ENCODE data around the gene CPXM2.

CPXM2 gene

GRCh38 chr10:123903621-123904020 is 12.0 kb upstream of the CPXM2 start:
- DNase-seq: no peak

- DNase-seq: no peak
Observed at GRCh38 chr10:123901621-123902020, 10.0 kb upstream of the CPXM2 start.

DNA sequence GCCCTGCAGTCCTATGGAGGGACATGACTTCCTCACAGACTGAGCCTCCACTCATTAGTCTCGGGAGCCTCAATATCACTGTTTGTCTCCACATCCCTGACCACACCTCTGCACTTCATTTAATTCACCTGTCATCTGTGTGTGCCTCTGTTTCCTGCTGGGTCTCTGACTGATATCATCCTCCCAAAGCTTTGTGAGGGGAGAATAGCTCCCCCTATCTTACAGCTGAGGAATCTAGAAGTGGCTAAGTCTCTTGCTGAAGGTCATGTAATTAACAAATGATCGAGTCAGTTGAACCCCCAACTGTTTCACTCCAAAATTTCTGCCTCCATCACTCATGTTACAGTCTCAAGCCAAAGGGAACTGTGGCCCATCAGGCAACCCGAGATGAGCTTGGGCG is 5.5 kb upstream of the CPXM2 start:
- no peak for DNase-seq

DNA sequence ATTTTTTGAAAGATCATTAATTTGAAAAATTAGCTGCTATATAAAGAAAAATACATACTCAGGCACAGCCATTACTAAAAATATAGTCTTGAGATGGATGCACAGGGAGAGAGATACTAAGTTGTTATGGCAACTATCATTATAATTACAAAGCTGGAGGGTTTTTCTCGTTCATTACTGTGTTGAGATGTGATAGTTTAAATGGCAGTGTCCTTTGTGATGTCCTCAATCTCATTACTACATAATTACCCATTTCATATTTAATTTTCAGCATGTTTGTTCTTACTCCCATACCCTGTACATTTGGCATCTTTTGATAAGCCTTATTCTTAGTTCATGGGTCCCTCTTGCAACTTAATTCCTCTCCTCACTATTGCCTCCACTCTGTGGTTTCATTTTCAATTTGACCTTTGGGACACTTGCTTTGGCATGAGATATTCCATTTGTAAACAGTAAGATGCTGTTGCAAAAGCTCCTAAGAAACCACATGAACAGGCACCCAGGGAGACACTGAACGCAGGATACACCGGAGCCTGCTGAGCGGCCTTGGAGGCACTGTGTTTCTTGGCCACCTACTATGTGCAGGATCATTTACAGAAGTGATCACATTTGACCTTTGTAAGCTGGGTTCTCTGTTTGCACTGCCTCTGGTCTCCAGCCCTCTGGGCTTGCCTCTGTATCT is 4.8 kb upstream of the CPXM2 start:
- DNase-seq: no peak

DNA sequence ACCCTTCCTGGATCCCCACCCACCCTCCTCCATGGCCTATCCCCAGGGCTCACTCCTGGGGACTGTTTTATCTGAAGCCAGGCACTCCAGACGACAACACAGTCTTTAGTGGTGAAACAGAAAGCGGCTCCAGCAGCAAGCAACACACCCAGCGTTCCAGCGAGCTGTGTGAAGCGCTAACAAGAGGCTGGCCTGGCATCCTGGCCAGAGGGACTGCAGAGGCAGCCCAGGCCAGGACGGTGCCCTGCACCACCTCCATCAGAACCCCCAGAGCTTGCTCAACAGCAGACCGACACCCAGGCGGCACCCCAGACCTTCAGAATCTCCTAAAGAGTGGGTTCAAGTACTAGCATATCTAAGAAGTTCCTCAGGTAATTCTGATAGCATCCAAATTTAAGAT is 2.0 kb upstream of the CPXM2 start:
- DNase-seq: no peak

DNA sequence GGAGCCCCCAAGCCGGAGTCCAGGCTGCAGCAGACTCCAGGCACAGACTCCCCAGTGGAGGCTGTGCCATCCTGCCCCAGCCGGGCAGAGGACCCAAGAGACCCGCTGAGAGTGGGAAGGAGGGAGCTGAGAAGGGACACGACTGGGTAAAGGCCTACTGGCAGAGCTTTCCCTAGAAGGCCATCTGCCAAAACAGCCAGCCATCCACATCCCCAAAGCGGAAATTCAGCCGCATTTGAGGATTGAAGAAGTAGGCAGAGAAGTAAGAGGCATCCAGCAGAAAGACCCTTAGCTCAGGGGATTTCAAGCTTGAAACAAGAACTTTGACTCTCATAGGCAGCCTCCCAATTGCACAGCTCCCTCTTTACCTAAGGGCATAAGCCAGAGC is 857 bp downstream of the CPXM2 start:
- no peak for DNase-seq

DNA sequence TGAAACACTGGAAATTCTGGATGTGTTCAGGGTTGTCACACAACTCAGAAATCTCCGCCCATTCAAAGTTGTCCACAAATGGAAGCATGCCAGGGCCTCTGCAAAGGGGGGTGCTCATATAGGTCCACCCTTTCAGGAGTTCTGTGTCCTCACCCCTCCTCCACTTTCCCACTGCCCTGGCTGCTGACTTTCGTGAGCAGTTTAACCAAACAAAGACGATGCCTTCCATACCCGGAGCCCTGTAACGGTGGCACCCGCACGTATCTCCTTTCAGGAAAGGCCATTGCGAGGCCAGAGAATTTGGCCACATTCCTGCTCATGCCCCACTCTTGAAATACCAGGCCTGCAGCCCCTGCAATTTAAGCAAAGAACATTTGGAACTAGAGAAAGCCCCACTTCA is 1.4 kb downstream of the CPXM2 start:
- DNase-seq: no peak

DNA sequence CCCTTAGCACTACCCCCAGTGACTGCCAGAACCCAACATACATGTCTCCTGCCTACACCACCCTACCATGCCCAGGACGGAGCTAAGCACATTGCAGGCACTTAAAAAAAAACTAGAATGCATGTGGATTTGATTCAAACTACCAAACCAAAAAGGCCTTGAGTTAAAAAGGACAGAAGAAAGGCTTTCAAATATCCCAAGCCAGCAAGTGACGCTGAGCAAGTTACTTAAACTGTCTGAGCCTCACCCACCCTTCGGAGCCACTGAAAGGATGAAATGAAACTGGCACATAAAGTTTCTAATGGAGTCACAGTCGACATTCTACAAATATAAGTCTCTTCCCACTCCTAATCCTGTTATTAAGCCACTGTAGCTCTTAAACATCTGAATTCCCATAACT is 1.8 kb downstream of the CPXM2 start:
- DNase-seq: no peak

DNA sequence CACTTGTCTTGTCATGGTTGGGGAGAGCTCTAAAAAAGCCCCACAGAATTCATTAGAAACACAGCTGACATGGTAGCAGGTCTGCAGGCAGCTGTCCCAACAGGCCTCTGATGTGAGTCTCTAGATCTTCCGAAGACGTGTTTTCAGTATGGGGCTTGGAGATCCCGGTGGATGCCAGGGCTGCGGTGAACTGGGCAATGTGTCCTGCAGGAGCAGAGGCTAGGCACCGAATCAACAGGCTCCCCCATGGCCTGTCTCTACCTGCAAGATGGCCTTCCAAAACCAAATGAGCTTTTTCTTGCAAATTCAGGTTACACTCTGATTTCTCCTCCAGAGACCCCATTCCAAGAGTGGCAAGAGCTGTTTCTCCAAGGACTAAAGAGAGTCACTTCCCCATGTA is 2.9 kb downstream of the CPXM2 start:
- DNase-seq: no peak

GRCh38 chr10:123888256-123888655 is 3.4 kb downstream of the CPXM2 start:
- no peak for DNase-seq

GRCh38 chr10:123886292-123886691 is 5.3 kb downstream of the CPXM2 start:
- DNase-seq: no peak

DNA sequence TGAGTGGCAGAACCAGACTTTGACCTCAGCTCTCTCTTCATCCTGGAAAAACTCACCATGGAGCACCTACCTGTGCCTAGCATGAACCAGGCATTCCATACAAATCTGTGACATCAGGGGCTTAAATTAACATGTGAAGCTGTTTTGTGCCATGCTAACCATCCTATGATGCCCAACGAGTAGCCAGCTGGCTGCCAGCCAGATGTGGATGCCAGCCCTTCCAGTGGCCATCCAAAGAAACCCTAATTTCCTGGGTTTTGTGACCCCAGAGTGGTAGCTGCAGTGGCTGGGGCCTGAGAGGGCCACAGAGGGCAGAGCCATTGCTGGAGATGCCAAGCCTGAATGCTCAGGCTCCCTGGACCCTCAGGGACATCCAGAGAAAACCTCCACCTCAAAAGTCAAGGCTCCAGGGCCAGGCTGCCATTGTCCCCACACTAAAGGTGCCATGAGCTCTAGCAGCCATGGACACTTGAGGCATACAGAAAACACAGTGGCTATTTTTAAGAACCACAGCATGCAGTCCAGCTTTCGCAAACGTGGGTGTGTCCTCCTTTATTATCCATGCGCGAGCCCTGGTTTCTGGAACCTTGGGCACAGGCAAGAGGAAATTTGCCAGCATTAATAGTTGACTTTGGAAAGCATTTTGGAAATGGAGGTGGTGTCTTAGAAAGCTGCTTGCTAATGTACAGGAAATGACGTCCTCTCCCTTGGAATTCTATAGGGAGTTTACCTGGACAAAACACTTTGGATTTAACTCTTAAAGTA is 6.0 kb downstream of the CPXM2 start:
- no peak for DNase-seq

DNA sequence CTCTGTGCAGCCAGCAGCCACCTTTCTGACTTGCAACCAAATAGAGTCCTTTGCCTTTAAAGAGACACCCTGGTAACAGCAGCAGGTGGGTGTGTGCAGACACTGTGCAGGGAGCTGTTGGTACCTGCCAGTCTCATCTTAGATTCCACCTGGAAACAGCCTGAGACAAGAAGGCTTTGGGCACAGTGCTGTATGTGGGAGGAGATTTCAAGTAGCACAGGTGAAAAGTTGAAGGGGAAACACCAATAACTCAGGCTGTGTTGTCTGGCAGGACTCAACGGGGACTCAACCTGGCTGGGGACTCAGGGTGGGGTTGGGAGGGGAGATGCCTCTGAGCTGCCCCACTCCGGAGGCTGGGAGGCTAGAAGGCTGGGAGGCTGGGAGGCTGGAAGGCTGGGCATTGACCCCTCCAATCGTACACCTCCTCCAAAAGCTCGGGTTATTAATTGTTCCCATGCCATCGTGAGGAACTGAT is 6.7 kb downstream of the CPXM2 start:
- DNase-seq: no peak

- no peak for DNase-seq
Observed at GRCh38 chr10:123884351-123884906, 7.2 kb downstream of the CPXM2 start.

DNA sequence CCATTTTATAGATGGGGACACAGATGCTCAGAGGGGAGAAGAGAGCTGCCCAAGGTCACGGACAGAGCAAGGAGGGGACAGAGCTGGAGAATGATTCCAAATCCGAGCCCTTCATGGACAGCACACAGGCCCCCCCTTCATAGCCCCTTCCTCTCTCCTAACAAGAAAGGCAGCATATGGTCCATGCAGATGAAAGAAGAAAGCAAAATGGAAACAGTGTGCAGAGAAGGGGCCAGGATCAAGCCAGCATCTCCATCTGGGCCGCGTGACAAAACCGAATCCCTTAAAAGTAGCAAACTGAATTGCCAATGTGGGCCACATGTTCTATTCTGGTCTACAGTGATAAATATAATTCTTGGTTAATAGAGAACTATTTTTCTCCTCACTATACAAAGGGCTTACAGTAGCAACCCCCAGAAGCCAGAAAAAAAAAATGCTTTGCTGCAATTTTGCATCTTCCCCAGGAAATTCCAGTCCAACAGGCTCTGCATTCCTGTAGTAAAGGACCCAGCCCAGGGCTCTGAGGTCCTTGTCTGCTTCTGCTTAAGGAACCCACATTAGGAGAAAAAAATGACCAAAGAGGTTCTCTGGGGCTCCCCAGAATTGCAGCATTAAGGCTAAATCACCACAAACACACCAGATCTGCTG is 7.8 kb downstream of the CPXM2 start:
- no peak for DNase-seq

DNA sequence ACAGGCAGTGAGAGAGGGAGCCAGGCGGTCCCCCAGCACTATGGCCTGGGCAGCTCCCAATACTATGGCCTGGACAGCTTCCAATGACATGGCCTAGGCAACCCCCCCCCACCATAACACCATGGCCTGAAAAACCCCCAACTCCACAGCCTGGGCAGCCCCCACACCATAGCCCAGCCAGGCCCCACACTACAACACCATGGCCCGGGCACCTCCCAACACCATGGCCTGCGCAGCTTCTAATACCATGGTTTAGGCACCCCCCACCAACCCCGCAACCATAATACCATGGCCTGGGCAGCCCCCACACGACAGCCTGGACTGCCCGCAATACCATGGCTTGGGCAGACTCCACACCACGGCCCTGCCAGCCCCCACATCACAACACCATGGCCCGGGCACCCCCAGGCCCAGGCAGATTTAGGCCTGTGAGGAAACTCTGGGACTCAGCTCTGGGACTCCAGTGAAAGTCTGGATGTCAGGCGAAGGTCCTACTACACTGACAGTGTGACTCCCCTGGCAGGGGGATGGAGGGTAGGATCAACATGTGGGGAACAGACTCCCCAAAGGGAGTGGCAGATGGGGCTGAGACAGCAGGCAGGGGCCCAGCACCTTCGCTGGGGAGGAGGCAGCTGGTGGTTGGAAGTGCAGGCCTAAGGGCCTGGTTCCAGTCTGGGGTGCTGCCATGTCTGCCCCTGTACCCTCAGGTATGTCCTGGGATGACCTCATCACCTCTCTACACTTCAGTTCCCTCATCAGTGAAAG is 8.7 kb downstream of the CPXM2 start:
- no peak for DNase-seq

DNA sequence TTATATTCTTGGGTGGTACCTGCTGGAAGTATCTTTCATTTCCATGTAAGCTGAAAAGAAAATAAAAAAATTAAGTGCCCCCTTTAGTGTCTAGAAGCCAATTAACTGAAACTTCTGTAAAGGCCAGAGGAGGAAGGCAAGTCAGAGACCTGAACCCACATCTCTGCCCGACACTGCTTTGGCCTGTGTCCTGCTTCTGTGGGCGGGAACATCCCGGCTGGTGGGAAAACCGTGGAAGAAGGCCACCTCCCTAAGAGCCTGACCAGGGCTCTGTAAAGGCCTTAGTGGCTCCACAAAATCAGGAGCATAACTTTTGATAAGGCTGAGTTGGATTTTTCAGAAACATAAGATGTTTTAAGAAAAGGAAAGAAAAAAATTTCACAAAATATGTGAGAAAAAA is 9.4 kb downstream of the CPXM2 start:
- DNase-seq: no peak

GRCh38 chr10:123879606-123880257 is 11.9 kb downstream of the CPXM2 start:
- no peak for DNase-seq

DNA sequence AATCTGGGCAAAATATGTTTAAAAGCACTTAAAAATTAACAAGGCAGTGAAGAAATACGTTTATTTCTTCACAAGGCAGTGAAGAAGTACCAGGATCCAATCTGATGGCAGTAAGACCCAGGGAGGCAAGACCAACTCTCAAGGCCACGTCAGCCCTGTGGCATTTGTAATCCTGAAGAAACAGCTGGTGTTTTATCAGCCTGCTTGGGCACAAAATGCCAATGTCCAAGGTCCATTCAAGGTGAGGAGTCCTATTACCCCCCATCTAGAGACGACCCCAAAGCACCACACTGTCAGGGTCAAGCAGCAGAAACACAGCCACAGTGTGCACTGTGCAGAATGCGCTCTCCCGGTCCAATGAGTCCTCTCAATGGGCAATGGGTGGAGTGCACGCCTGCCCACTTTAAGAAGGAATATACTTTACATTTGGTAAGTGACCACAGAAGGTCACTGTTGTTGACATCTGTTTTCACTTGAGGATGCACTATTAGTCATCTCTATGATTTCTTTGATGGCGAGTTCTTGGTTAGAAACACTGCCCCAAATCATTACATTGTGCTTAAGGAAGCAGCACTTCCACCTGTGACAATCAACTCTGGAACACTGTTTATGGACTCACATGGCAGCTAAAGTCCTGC is 12.8 kb downstream of the CPXM2 start:
- no peak for DNase-seq

GRCh38 chr10:123870260-123870659 is 21.3 kb downstream of the CPXM2 start:
- DNase-seq: no peak

DNA sequence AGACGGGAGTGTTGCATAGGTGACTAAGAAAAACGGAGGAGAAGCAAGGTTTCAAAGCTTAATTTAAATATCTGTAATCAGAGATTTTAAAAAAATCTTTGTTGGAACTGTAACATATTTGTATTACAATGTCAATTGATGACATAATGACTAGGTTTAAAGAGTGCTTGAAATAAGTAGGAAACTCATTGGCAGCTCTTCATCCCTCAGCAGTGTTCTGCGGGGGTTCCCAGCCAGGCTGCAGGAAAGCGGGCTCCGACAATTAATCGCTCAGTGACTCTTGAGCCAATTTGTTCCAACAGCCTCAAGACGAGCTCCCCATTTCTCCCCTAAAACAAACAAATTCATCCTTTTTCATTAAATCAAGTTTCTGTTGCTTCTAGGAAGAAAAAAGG is 22.6 kb downstream of the CPXM2 start:
- no peak for DNase-seq
